ENCODE results near the gene SDC3.
"Not testable (repeated sequence)": the region's sequence is repeated elsewhere in the genome, so short reads cannot be mapped to it uniquely, and the experiment has no call there.

The SDC3 gene

DNA sequence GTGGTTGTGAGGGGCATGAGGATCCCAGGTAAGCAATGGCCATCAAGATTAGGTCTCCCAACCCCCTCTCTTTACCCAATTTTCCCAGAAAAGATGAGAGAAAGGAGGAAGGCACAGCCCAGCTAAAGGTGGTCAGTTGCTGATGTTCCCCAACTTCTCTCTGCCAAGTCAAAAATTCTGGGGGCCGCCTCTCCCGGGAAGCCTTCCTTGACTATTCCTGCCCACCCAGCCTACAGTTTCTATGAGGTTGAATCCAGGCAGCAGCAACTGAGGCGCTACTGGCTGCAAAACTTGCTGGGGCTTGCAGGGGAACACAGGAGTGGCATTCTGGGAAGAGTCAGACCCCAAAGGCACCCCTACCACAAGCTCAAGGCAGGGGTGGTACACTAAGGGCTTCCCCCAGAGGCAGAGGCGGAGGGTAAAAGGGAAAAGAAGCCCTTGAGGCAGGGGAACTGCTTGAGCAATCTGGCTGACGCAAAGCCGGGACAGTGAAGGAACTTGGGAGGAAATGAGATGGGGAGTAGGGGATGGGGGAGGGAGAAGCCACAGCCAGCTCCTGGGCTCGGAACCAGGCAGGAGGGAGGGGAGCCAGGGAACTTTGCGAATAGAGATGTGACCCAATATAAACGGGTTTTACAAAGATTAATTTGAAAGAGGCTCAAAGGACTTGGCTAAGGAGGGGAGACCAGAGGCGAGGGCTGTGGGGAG, 31.2 kb downstream of the SDC3 start:
- peak in 42 of 56 donors; percentile 12 to 78 (median 50) for DNase-seq

DNA sequence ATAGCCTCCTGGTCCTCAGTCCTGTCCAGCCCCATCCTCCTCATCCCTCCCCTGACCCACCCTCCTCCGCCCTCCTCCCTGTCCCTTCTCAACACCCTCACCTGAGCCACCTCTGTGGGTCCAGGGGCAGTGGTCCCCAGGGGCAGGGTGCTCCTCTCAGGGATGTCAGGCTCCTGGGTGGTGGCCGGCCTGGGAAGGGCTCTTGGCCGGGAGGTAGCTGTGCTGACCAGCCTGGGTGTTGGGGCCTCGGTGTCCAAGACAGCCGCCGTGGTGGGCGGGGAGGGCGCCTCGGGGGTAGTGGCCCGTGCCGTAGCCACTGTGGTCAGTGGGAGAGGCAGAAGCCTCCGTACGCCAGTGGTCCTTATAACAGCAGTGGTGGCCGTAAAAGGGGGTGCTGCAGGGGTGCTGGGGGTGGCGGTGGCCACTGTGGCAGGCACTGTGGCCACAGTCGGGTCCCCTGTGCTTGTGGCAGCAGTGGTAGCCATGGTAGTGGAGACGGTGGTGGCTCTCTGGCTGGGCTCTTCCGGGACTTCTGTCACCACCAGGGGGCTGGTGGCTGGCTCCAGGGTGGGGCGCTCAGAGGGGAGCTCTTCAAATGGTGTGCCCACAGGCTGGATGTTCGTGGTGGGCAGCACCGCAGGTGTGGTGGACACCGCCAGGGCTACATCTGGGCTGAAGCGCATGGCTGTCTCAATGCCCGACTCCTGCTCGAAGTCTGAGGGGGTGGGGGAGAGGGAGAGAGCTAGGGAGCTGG, 31.9 kb downstream of the SDC3 start:
- no peak for DNase-seq

- no peak for DNase-seq
Observed at GRCh38 chr1:30875916-30876315, 32.6 kb downstream of the SDC3 start.

- DNase-seq: no peak
Observed at GRCh38 chr1:30875197-30875596, 33.4 kb downstream of the SDC3 start.

DNA sequence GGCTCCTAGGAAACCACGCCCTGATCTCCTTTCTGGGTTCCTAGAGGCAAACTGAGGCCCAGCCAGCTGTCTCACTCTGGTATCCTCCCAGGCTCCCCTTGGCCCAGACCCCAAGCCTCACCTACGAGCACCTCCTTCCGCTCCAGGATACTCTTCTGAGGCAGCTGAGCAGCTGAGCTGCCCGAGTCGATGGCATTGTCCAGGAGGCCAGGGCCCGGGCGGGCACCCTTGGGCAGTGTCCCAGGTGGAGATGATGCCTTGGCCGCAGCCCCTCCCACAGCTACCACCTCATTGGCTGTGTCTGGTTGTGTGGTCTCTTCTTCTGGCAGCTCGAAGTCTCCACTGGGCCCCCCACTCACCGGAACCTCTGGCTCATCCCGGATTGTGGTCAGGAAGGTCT, 34.4 kb downstream of the SDC3 start:
- DNase-seq: no peak

GRCh38 chr1:30872948-30873263, 35.7 kb downstream of the SDC3 start:
- no peak for DNase-seq

GRCh38 chr1:30872033-30872947, 36.3 kb downstream of the SDC3 start:
- DNase-seq: no peak

DNA sequence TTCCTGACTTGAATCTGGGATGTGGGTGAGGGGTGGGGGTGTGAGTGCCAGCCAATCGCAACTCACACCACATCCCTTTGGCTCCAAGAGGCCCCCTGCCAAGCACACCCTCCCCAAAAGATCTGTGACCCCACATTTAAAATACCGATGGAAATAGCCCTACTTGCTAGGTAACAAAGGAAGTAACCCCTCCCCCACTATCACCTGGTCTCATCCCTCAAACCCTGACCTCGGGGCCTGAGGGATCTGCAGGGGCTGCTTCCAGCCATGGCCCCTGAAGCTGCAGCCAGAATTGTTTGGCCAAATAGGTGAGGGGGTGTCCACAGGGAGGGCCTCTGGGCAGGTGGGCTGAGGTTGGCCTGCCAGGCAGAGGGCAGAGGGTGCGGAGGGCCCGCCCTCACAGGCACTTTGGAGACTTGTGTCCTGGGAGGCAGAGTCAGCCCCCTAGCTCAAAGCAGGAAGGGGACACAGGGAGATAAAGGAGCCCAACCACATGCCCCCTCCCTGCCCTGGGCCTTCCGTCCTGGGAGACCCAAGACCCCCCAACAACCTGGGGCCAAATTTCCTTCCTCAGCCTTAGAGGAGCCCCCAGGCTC, 37.2 kb downstream of the SDC3 start:
- no peak for DNase-seq

GRCh38 chr1:30870656-30871055, 37.9 kb downstream of the SDC3 start:
- DNase-seq: no peak

DNA sequence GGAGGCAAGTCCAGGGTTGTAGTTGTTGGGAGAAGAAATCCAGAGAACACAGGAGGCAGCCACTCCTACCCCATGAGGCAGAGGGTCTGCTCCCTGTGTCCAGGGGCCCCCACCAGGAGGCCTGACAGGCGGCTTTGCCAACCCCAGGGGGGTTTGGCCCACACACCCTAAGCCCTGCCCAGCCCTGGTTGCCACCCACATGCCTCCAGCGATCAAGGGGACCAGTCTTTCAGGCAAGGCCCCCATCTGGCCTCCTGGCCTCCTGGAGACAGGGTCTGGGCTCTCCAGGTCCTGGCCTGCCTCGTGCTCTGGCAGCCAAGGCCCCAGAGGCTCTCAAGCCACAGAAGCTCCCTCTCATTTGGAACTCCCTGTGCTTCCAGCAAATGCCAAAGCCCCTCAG, 38.5 kb downstream of the SDC3 start:
- DNase-seq: no peak

- DNase-seq: no peak
Observed at GRCh38 chr1:30868833-30869435, 39.6 kb downstream of the SDC3 start.

- not testable (repeated sequence) for DNase-seq
Observed at GRCh38 chr1:30868057-30868456, 40.5 kb downstream of the SDC3 start.

DNA sequence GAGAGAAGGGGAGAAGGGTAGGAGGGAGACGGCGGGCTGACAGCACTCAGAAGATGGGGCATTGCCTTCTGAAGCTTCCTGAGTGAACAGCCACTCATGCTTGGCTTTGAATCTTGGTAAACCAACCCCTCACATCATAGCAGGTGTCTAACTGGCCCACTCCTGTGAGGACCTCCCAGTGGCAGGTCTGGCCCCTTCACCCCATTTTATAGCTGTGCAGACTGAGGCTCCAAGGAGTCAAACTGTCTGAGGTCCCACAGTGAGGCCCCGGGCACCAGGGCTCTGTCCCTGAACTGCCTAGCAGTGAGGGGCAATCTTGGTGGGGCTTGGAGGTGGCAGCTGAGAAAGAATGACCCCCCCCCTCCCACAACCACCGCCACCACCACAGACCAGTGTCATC, 41.0 kb downstream of the SDC3 start:
- DNase-seq: no peak

DNA sequence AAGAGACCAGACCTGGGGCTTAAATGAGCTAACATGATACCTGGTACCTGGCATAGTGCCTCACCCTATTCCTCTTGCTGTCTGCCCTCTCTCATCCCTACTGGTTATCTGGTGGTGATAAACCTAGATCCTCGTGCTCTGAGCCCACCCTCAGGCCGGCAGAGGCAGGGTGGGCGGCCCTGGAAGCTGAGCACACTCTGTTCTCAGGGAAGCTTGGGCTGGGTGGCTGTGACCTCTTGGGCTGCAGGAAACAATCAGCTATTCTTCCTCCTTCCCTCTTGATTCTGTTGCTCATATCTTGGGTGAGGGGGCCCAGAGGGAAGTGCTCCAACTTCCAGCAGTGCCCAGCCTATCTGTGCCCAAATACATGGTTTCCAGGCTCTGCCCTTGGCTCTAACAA, 42.0 kb downstream of the SDC3 start:
- no peak for DNase-seq

- no peak for DNase-seq
Observed at GRCh38 chr1:30864681-30865080, 43.9 kb downstream of the SDC3 start.

DNA sequence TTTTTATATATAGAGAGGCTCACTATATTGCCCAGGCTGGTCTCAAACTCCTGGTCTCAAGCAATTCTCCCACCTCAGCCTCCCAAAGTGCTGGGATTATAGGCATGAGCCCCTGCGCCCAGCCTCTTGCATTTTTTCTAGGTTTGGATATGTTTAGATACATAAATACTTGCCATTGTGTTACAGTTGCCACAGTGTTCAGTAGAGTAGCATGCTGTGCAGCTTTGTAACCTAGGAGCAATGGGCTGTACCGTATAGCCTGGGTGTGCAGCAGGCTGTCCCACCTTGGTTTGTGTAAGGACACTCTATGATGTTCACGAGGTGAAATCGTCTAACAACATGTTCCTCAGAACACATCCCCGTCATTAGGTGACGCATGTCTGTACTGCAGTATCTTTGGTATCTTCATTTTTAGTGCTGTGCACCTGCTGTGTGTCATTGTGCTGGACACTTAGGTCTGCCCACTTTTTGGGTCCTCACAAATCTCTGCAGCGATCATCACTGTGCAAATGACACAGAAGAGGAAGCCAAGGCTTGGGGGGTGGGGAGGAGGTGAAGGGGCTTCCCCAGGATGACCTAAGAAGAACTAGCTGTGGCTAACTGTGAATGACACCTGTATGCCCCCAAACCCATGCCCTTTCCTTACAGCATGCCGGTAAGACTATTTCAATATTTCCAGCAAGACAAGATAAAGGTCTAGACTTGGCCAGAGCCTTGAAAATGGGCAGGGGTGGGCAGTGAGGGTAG, 44.5 kb downstream of the SDC3 start:
- DNase-seq: no peak

- DNase-seq: no peak
Observed at GRCh38 chr1:30860320-30860652, 48.3 kb downstream of the SDC3 start.

GRCh38 chr1:30857964-30858363, 50.6 kb downstream of the SDC3 start:
- no peak for DNase-seq

- no peak for DNase-seq
Observed at GRCh38 chr1:30857062-30857461, 51.5 kb downstream of the SDC3 start.

GRCh38 chr1:30856260-30856790, 52.2 kb downstream of the SDC3 start:
- peak in 27 of 56 donors; percentile 10 to 59 (median 36) for DNase-seq
